ENCODE measurements around the gene NSUN7.
"Not testable (repeated sequence)": the region's sequence is repeated elsewhere in the genome, so short reads cannot be mapped to it uniquely, and the experiment has no call there.

The NSUN7 gene, protein sequence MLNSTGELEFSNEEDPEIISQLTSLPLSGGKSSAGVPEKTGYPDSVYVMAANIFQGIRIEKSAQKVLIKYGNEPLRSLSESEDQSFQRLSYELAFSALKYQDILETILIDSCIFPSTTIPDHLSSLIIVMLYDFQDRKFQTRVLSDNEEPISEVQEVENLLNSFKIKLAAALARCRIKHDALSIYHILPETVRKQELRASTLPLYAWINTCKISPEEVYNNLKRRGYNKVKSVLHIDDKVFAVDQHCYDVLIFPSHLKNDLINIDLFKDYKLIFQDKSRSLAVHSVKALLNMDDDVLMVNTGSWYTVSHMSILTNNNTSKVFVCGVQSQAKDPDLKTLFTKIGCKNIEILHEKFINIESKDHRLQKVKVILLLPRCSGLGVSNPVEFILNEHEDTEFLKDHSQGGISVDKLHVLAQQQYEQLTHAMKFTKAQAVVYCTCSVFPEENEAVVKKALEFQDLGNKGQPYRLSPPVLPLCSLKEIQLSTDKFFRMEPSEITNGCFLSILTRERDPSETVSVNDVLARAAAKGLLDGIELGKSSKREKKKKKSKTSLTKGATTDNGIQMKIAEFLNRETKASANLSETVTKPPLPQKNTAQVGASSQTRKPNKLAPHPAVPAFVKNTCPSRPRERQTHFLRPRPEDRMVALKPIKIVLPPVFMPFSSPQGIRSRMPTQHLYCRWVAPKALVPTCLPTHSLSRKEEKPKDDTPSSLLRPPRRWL

DNA sequence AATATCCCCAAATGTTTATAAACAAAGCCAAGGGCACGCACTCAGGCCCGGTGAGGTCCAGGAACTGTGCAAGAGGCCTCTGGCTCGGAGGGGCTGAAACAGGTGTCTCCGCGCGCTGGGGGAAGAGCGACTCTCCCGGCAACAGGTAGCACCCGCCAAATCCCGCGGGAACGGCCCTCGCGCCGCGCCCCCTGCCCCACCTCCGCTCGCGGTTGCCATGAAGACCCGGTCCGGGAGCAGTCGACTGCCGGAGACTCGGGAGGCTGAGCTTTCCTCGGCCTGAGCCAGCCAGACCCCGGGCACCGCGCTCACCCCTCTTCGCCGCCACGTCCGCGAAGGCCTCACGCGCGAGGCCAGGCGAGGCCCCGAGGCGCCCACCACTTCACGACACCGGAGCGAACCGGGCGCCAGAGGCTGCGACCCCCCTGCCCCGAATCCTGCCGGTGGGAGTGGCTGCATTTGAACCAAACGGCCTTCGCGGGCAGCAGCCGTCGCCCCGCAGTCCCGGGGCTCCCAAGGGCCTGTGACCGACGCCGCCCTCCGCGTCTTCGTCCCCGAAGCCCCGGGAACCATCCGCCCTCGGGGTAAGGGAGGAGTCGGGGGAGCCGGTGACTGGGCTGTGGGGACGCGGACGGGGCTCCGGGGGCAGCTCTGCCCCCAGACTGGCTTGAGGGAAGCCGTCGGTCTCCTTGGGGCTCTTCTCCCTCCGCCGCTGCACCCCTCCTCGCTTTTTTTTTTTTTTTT is at the start of gene NSUN7:
Gene NSUN7 (plus strand): TSS at position 239 of the 744 bp plus-strand sequence. CDS start 739 bp downstream, outside the sequence.
- Histone ChIP-seq H3K27me3 (ENCODE audit: control insufficient read depth, insufficient read depth, low read length) (no peaks in the 10 kb centered on the region), H3K9me3 (ENCODE audit: control insufficient read depth, low read length) (no peaks in the 10 kb centered on the region), H3K36me3 (ENCODE audit: control insufficient read depth, insufficient read depth, low read length) (no peaks in the 10 kb centered on the region), H3K4me1 (ENCODE audit: control insufficient read depth, insufficient read depth, low read length) (no peaks in the 10 kb centered on the region), H3K9ac (ENCODE audit: low read length) (peak within 1 kb of the TSS; percentile 81), H3K4me3 (ENCODE audit: low read length) (peak within 1 kb of the TSS; percentile 75)

DNA sequence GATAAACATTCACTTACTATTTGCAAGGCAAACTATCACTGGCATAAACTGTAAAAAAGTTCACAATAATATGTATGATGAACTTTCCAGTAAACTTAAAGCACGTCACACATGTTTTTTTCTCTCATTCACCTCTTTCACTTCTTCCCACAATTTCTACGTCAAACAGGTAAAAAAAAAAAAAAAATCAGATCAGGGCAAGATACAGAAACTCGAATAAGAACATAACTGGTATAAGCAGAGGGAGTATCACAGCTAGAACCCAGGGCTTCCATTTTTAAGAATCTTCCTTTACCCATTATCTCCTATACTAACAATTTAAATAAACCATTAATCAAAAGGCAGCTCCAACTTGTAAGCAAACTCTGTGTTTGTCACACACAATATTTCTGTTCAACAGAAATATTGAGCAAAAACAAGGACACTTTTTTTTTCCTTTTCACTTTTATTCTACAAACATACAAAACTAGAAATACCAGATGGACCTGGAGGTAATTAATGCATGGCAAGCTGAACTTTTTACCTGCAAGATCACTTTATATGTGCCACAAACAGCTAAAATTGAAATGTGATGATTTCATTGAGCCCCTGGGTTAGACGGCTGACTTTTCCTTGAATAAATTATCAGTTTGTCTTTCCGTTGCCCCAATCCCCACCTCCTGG is 47.5 kb upstream of the NSUN7 start:
- Histone ChIP-seq H3K9ac (ENCODE audit: low read length) (no peak overlapping the region), H3K36me3 (ENCODE audit: control insufficient read depth, insufficient read depth, low read length) (no peaks in the 10 kb centered on the region), H3K4me3 (ENCODE audit: low read length) (no peak overlapping the region), H3K4me1 (ENCODE audit: control insufficient read depth, insufficient read depth, low read length) (peaks cover 5% of the 10 kb centered on the region), H3K27me3 (ENCODE audit: control insufficient read depth, insufficient read depth, low read length) (no peaks in the 10 kb centered on the region), H3K9me3 (ENCODE audit: control insufficient read depth, low read length) (no peaks in the 10 kb centered on the region)

- H3K9me3 ChIP-seq (ENCODE audit: control insufficient read depth, low read length), result no peaks in the 10 kb centered on the region
- H3K36me3 ChIP-seq (ENCODE audit: control insufficient read depth, insufficient read depth, low read length), result no peaks in the 10 kb centered on the region
- H3K4me1 ChIP-seq (ENCODE audit: control insufficient read depth, insufficient read depth, low read length), result peaks cover 5% of the 10 kb centered on the region
- no peak overlapping the region for H3K9ac ChIP-seq (ENCODE audit: low read length)
- H3K27me3 ChIP-seq (ENCODE audit: control insufficient read depth, insufficient read depth, low read length), result no peaks in the 10 kb centered on the region
- no peak overlapping the region for H3K4me3 ChIP-seq (ENCODE audit: low read length)
These were observed 47.0 kb upstream of the NSUN7 start for GRCh38 chr4:40702800-40703151.

GRCh38 chr4:40704073-40704472 is 45.7 kb upstream of the NSUN7 start:
- Histone ChIP-seq H3K27me3 (ENCODE audit: control insufficient read depth, insufficient read depth, low read length) (no peaks in the 10 kb centered on the region), H3K4me3 (ENCODE audit: low read length) (no peak overlapping the region), H3K9ac (ENCODE audit: low read length) (no peak overlapping the region), H3K9me3 (ENCODE audit: control insufficient read depth, low read length) (no peaks in the 10 kb centered on the region), H3K36me3 (ENCODE audit: control insufficient read depth, insufficient read depth, low read length) (no peaks in the 10 kb centered on the region), H3K4me1 (ENCODE audit: control insufficient read depth, insufficient read depth, low read length) (peaks cover 5% of the 10 kb centered on the region)

- H3K36me3 ChIP-seq (ENCODE audit: control insufficient read depth, insufficient read depth, low read length), result no peaks in the 10 kb centered on the region
- no peak overlapping the region for H3K4me3 ChIP-seq (ENCODE audit: low read length)
- H3K4me1 ChIP-seq (ENCODE audit: control insufficient read depth, insufficient read depth, low read length), result peaks cover 6% of the 10 kb centered on the region
- H3K9me3 ChIP-seq (ENCODE audit: control insufficient read depth, low read length), result no peaks in the 10 kb centered on the region
- no peak overlapping the region for H3K9ac ChIP-seq (ENCODE audit: low read length)
- H3K27me3 ChIP-seq (ENCODE audit: control insufficient read depth, insufficient read depth, low read length), result no peaks in the 10 kb centered on the region
These were observed 39.1 kb upstream of the NSUN7 start for GRCh38 chr4:40710484-40711254.

DNA sequence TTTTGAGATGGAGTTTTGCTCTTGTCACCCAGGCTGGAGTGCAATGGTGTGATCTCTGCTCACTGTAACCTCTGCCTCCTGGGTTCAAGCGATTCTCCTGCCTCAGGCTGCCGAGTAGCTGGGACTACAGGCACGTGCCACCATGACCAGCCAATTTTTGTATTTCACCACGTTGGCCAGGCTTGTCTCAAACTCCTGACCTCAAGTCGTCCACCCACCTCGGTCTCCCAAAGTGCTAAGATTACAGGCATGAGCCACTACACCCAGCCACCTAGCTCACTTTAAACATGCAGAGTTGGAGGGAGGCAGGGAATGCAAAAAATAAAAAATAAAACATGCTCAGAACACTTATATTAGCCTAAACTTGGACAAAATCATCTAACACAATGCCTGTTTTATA is 36.8 kb upstream of the NSUN7 start:
- H3K36me3 ChIP-seq (ENCODE audit: control insufficient read depth, insufficient read depth, low read length); H3K27me3 ChIP-seq (ENCODE audit: control insufficient read depth, insufficient read depth, low read length): not testable (repeated sequence)

DNA sequence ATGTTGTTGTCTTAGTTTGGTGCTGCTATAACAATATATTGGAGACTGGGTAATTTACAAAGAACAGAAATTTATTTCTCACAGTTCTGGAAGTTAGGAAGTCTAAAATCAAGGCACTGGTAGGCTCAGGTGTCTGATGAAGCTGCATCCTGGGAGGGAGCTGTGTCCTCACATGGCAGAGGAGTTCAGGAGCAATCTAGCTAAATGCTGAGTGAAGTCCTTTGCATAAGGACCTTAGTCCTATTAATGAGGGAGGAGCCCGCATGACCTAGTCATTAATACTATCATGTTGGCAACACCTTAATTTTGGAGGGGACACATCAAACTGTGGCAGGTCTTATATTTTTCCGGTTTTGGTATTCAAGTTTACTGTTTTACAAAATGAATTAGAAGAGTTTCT is 36.0 kb upstream of the NSUN7 start:
- Histone ChIP-seq H3K4me1 (ENCODE audit: control insufficient read depth, insufficient read depth, low read length) (peaks cover 13% of the 10 kb centered on the region), H3K9me3 (ENCODE audit: control insufficient read depth, low read length) (no peaks in the 10 kb centered on the region), H3K4me3 (ENCODE audit: low read length) (no peak overlapping the region), H3K9ac (ENCODE audit: low read length) (no peak overlapping the region), H3K36me3 (ENCODE audit: control insufficient read depth, insufficient read depth, low read length) (no peaks in the 10 kb centered on the region), H3K27me3 (ENCODE audit: control insufficient read depth, insufficient read depth, low read length) (no peaks in the 10 kb centered on the region)

More for the DNA sequence above, 36.8 kb upstream of the NSUN7 start:
- not testable (repeated sequence) for H3K4me1 ChIP-seq (ENCODE audit: control insufficient read depth, insufficient read depth, low read length); H3K9me3 ChIP-seq (ENCODE audit: control insufficient read depth, low read length); H3K9ac ChIP-seq (ENCODE audit: low read length); H3K4me3 ChIP-seq (ENCODE audit: low read length)

DNA sequence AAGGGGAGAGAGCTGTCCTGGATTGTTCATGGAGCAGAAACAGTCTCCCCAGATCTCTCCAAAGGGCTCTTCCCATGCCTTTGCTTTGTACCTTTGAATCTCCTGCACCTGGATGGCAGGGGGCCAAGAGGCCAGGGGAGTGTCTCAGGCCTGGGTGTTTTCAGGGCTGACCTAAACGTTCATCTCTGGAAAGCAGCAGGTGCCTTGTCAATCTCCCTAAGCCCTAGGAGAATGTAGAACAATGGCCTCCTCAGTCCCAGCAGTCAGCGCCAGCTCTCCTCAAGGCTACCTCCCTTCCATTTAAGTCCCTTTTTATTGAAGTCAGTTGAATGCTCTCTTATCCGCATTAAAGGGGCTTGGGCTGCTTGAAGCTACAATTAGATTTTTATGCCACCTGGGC is 31.2 kb upstream of the NSUN7 start:
- Histone ChIP-seq H3K4me1 (ENCODE audit: control insufficient read depth, insufficient read depth, low read length) (peaks cover 31% of the 10 kb centered on the region), H3K27me3 (ENCODE audit: control insufficient read depth, insufficient read depth, low read length) (no peaks in the 10 kb centered on the region), H3K9me3 (ENCODE audit: control insufficient read depth, low read length) (no peaks in the 10 kb centered on the region), H3K36me3 (ENCODE audit: control insufficient read depth, insufficient read depth, low read length) (no peaks in the 10 kb centered on the region), H3K4me3 (ENCODE audit: low read length) (no peak overlapping the region), H3K9ac (ENCODE audit: low read length) (peak overlapping the region; percentile 48)

GRCh38 chr4:40719008-40719623 is 30.6 kb upstream of the NSUN7 start:
- no peaks in the 10 kb centered on the region for H3K36me3 ChIP-seq (ENCODE audit: control insufficient read depth, insufficient read depth, low read length)
- H3K4me1 ChIP-seq (ENCODE audit: control insufficient read depth, insufficient read depth, low read length), result peaks cover 28% of the 10 kb centered on the region
- H3K9ac ChIP-seq (ENCODE audit: low read length), result peak overlapping the region; percentile 48
- no peaks in the 10 kb centered on the region for H3K27me3 ChIP-seq (ENCODE audit: control insufficient read depth, insufficient read depth, low read length)
- no peaks in the 10 kb centered on the region for H3K9me3 ChIP-seq (ENCODE audit: control insufficient read depth, low read length)
- no peak overlapping the region for H3K4me3 ChIP-seq (ENCODE audit: low read length)

- Histone ChIP-seq H3K36me3 (ENCODE audit: control insufficient read depth, insufficient read depth, low read length) (no peaks in the 10 kb centered on the region), H3K27me3 (ENCODE audit: control insufficient read depth, insufficient read depth, low read length) (no peaks in the 10 kb centered on the region), H3K9me3 (ENCODE audit: control insufficient read depth, low read length) (no peaks in the 10 kb centered on the region), H3K4me3 (ENCODE audit: low read length) (no peak overlapping the region), H3K9ac (ENCODE audit: low read length) (no peak overlapping the region), H3K4me1 (ENCODE audit: control insufficient read depth, insufficient read depth, low read length) (peaks cover 25% of the 10 kb centered on the region)
These were observed 29.4 kb upstream of the NSUN7 start for GRCh38 chr4:40720351-40720750.

GRCh38 chr4:40720916-40721315 is 28.8 kb upstream of the NSUN7 start:
- Histone ChIP-seq H3K27me3 (ENCODE audit: control insufficient read depth, insufficient read depth, low read length) (no peaks in the 10 kb centered on the region), H3K9ac (ENCODE audit: low read length) (no peak overlapping the region), H3K4me3 (ENCODE audit: low read length) (no peak overlapping the region), H3K36me3 (ENCODE audit: control insufficient read depth, insufficient read depth, low read length) (no peaks in the 10 kb centered on the region), H3K4me1 (ENCODE audit: control insufficient read depth, insufficient read depth, low read length) (peaks cover 25% of the 10 kb centered on the region), H3K9me3 (ENCODE audit: control insufficient read depth, low read length) (no peaks in the 10 kb centered on the region)
